Endothelial cell of umbilical vein (primary cell): ENCODE data around the gene POU6F2. TPM values are rescaled to one million over a fixed set of nuclear protein-coding genes. Genes with fewer than 3 reads are reported as not detected.

Experiments
- BruUV-seq: library from RNA; stranded (reverse); fragments of 400-500 nt; replicated peaks from 2 replicates; lab custom pipeline; 2021; lab: Mats Ljungman, UMichigan
- CTCF ChIA-PET: fragments of 300-600, 350-600 bp; sonication (Branson Sonifier 250); formaldehyde crosslinking; loops from one replicate; lab custom pipeline; 2021; ENCODE audit warnings: antibody characterized with exemption, inconsistent platforms; lab: Charles Lee
- POLR2A ChIA-PET: fragments of 300-600, 350-600 bp; sonication (Branson Sonifier 250); formaldehyde crosslinking; loops from one replicate; lab custom pipeline; 2021; ENCODE audit warnings: antibody characterized with exemption, inconsistent platforms; lab: Charles Lee
- DNase-seq: peaks from one replicate; pipeline ENCODE4 v3.0.0-alpha.2; 2011; ENCODE audit warnings: low read depth, low spot score
- FAIRE-seq: peaks from 2 replicates; lab custom pipeline; 2011; peaks lifted over from hg19 to GRCh38; lab: Jason Lieb, UNC
- H2AFZ ChIP-seq: 2 replicates; pipeline ENCODE4 v1.6.0; 2012; ENCODE audit warnings: low read depth, low read length, control low read depth, inconsistent platforms
- H3K27ac ChIP-seq: 2 replicates; pipeline ENCODE4 v1.5.1; 2011; ENCODE audit warnings: low read depth, mild to moderate bottlenecking, control low read depth, low read length, moderate library complexity; ENCODE audit not compliant: insufficient read depth
- H3K27me3 ChIP-seq, 2 experiments: 2 replicates each; pipeline versions ENCODE4 v1.6.0 to v1.6.1; 2011; ENCODE audit warnings: low read length in 2 of 2, mixed read lengths in 1 of 2; ENCODE audit not compliant: control insufficient read depth in 2 of 2, insufficient read depth in 2 of 2
- H3K36me3 ChIP-seq, 2 experiments: 2 replicates in 1 of 2; 3 replicates in 1 of 2; pipeline ENCODE4 v1.5.1; 2011; ENCODE audit warnings: low read length in 2 of 2, mild to moderate bottlenecking in 1 of 2, moderate library complexity in 1 of 2; ENCODE audit not compliant: control insufficient read depth in 2 of 2, insufficient read depth in 2 of 2; ENCODE audit errors: extremely low read depth in 1 of 2
- H3K4me1 ChIP-seq: 3 replicates; pipeline ENCODE4 v1.5.1; 2011; ENCODE audit warnings: mild to moderate bottlenecking, low read length; ENCODE audit not compliant: control insufficient read depth, insufficient read depth; ENCODE audit errors: extremely low read depth
- H3K4me2 ChIP-seq: 2 replicates; pipeline ENCODE4 v1.6.1; 2011; ENCODE audit warnings: low read length, control low read depth, mixed read lengths; ENCODE audit not compliant: insufficient read depth
- H3K4me3 ChIP-seq, 3 experiments: fragments of 200-600 bp in 1 of 3; sonication (generic), shearing (Covaris generic) in 1 of 3; replicated peaks in 1 of 3; 2 replicates each; pipeline ENCODE4 v1.5.1; 2011 to 2016; ENCODE audit warnings: control low read depth in 3 of 3, low read length in 3 of 3, mild to moderate bottlenecking in 2 of 3, inconsistent platforms in 1 of 3, low read depth in 1 of 3, moderate library complexity in 1 of 3; ENCODE audit not compliant: insufficient read depth in 1 of 3
- H3K79me2 ChIP-seq: 2 replicates; pipeline ENCODE4 v1.6.0; 2012; ENCODE audit warnings: low read length, inconsistent platforms; ENCODE audit not compliant: control insufficient read depth, insufficient read depth
- H3K9ac ChIP-seq: replicated peaks from 2 replicates; pipeline ENCODE3; 2011; ENCODE audit warnings: low read length, control low read depth; ENCODE audit not compliant: insufficient read depth; ENCODE audit errors: extremely low read depth
- H3K9me1 ChIP-seq: replicated peaks from 3 replicates; pipeline ENCODE4 v1.6.0; 2011; ENCODE audit warnings: mild to moderate bottlenecking, low read length; ENCODE audit not compliant: control insufficient read depth, insufficient read depth; ENCODE audit errors: extremely low read depth
- H3K9me3 ChIP-seq: replicated peaks from 2 replicates; pipeline ENCODE4 v1.5.1; 2012; ENCODE audit warnings: low read length, inconsistent platforms; ENCODE audit not compliant: control insufficient read depth, insufficient read depth
- H4K20me1 ChIP-seq: replicated peaks from 2 replicates; pipeline ENCODE3; 2011; ENCODE audit warnings: mild to moderate bottlenecking, low read length; ENCODE audit not compliant: control insufficient read depth, insufficient read depth; ENCODE audit errors: extremely low read depth
- EZH2 ChIP-seq: IDR thresholded peaks from 2 replicates; pipeline ENCODE4 v1.6.1; 2012; ENCODE audit warnings: borderline replicate concordance, low read depth, mild to moderate bottlenecking, moderate library complexity, low read length, inconsistent platforms; ENCODE audit not compliant: severe bottlenecking
- FOS ChIP-seq: IDR thresholded peaks from 2 replicates; pipeline ENCODE4 v1.6.1; 2011; ENCODE audit warnings: mild to moderate bottlenecking, low read length, moderate library complexity, borderline replicate concordance; ENCODE audit not compliant: insufficient read depth
- GATA2 ChIP-seq: IDR thresholded peaks from 2 replicates; pipeline ENCODE4 v1.7.0; 2011; ENCODE audit warnings: low read depth, mild to moderate bottlenecking, moderate library complexity, mixed read lengths, low read length; ENCODE audit not compliant: insufficient read length, insufficient read depth
- JUN ChIP-seq: IDR thresholded peaks from 2 replicates; pipeline ENCODE4 v1.6.1; 2011; ENCODE audit warnings: borderline replicate concordance, low read depth; ENCODE audit not compliant: insufficient read length, insufficient read depth
- MAX ChIP-seq: IDR thresholded peaks from 2 replicates; pipeline ENCODE4 v1.6.1; 2011; ENCODE audit not compliant: insufficient read depth, insufficient read length
- MYC ChIP-seq: IDR thresholded peaks from one replicate; pipeline ENCODE4 v1.6.1; 2011; ENCODE audit warnings: mild to moderate bottlenecking, low read depth, low read length
- POLR2A ChIP-seq: IDR thresholded peaks from 2 replicates; pipeline ENCODE4 v1.6.1; 2012; ENCODE audit warnings: low read depth, mild to moderate bottlenecking, control low read depth, low read length
- POLR2AphosphoS5 ChIP-seq: IDR thresholded peaks from 2 replicates; pipeline ENCODE4 v1.6.1; 2012; ENCODE audit warnings: low read depth, mild to moderate bottlenecking, control low read depth, low read length, moderate library complexity; ENCODE audit not compliant: insufficient read depth
- dilution Hi-C: fragments of 300-500 bp; cut with MboI; formaldehyde crosslinking; loops from one replicate; pipeline ENCODE4 v1.15.0; 2019; ENCODE audit warnings: low sequenced_read_pairs; ENCODE audit not compliant: extremely low pct_ligation_motif_present
- intact Hi-C: fragments of 100-400 bp; cut with micrococcal nuclease; formaldehyde crosslinking; loops from one replicate; pipeline ENCODE4 v1.10.0; 2022
- polyA plus RNA-seq, 4 experiments: library from polyadenylated mRNA; depleted of rRNA in 3 of 4; stranded (reverse) in 3 of 4; unstranded in 1 of 4; fragments of >200 nt; gene quantifications; 2 replicates each; pipeline versions ENCODE4 v1.2.1 to v1.2.3, GENCODE V29; 2011 to 2012; ENCODE audit warnings: missing spikeins in 1 of 4
- total RNA-seq: library from RNA; stranded (reverse); gene quantifications from 2 replicates; pipeline ENCODE4 v1.2.3, GENCODE V29; 2021
- TF ChIP-seq, protein P1 (sequence below), 2 donors: IDR thresholded peaks; 1 replicate in 1 of 2; 2 replicates in 1 of 2; pipeline ENCODE4 v1.5.1; 2011; ENCODE audit warnings: low read length in 2 of 2, mild to moderate bottlenecking in 2 of 2, moderate library complexity in 2 of 2, control low read depth in 1 of 2, inconsistent platforms in 1 of 2, low read depth in 1 of 2; ENCODE audit not compliant: insufficient read depth in 1 of 2; ENCODE audit errors: extremely low read depth in 1 of 2

The POU6F2 gene
- total and polyA plus RNA-seq, 2 donors (not counting 3 experiments of a cell fraction or from before 2014, with no cell fraction given) = 0.29 TPM; not detected in 1

DNA sequence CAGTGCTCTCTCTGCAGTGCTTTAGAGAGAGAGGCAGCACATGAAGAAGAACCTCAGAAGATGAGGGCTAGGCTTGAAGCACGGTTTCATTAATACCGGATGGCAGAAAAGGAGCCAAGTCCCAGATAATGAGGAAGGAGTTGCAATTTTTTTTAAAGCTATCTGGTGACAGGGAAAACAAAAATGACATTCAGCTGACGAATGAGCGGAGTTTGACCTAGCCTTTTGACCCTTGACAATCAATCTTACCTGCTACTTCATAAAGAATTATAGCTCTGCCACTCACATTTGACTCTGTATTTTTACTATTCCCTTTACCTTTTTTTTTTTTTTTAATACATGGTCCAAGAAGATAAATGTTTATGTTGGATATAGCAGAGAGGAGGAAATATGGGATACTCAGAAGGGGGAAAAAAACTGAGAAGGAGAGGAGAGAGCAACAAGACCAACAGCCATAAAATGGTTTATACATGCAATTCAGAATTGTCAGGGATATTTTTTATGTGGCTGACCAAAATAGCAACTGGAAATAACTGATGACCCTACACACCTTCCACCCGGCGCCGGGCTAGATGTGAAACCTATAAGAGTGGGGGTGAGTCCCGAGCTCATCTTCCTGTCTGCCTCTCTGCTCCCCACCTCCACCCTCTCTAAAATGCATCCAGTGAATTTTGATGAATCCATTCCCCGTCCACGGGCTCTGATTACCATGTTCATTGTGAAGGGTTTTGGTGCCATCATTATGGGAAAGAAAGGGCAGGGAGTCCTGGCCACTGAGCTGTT, 314.1 kb downstream of the POU6F2 start:
- FAIRE-seq = no peak
- TF ChIP-seq FOS = no peak
- no peak for TF ChIP-seq EZH2
- TF ChIP-seq POLR2A = no peak
- no peak for TF ChIP-seq POLR2AphosphoS5
- TF ChIP-seq, protein P1, sequence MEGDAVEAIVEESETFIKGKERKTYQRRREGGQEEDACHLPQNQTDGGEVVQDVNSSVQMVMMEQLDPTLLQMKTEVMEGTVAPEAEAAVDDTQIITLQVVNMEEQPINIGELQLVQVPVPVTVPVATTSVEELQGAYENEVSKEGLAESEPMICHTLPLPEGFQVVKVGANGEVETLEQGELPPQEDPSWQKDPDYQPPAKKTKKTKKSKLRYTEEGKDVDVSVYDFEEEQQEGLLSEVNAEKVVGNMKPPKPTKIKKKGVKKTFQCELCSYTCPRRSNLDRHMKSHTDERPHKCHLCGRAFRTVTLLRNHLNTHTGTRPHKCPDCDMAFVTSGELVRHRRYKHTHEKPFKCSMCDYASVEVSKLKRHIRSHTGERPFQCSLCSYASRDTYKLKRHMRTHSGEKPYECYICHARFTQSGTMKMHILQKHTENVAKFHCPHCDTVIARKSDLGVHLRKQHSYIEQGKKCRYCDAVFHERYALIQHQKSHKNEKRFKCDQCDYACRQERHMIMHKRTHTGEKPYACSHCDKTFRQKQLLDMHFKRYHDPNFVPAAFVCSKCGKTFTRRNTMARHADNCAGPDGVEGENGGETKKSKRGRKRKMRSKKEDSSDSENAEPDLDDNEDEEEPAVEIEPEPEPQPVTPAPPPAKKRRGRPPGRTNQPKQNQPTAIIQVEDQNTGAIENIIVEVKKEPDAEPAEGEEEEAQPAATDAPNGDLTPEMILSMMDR (IDR thresholded peaks at IDR 0.05; ENCODE audit: extremely low read depth in 1 of 2, insufficient read depth in 1 of 2, low read depth in 1 of 2, low read length in 2 of 2) = no peak
- TF ChIP-seq JUN = no peak
- no peak for TF ChIP-seq MYC
- TF ChIP-seq MAX = no peak
- no peak for TF ChIP-seq GATA2
- CTCF ChIA-PET = no interaction called here

More for the DNA sequence above, 314.1 kb downstream of the POU6F2 start:
- Histone ChIP-seq H3K27ac (no peak overlapping the region), H3K79me2 (no peaks in the 10 kb centered on the region), H3K9ac (no peak overlapping the region), H3K9me3 (no peaks in the 10 kb centered on the region), H3K4me1 (no peaks in the 10 kb centered on the region), H3K4me2 (no peak overlapping the region), H4K20me1 (no peaks in the 10 kb centered on the region), H3K27me3 (peaks cover 0 to 4% of the 10 kb centered on the region in 2 experiments), H3K36me3 (no peaks in the 10 kb centered on the region), H3K9me1 (no peaks in the 10 kb centered on the region), H3K4me3 (no peak overlapping the region), H2AFZ (no peak overlapping the region)
- intact Hi-C loops = no loop called here
- POLR2A ChIA-PET = no interaction called here
- DNase-seq = no peak
- BruUV-seq = no TSS peak
- dilution Hi-C loops = no loop called here
